HepG2 (cell line): ENCODE data around the gene ATP6V1C2. TPM values are rescaled to one million over a fixed set of nuclear protein-coding genes. Genes with fewer than 3 reads are reported as not detected.
A peak's percentile ranks its signal among the peaks of the same experiment; 100 is the strongest.

Experiments used
- ATAC-seq: fragments of 200-7000 bp; cut with Tn5 transposase; 3 replicates; pipeline ENCODE4 v1.9.1; 2020; ENCODE audit warnings: mild to moderate bottlenecking, moderate library complexity
- BruUV-seq: library from RNA; stranded (reverse); fragments of 400-500 nt; replicated peaks from 2 replicates; lab custom pipeline; 2021; lab: Mats Ljungman, UMichigan
- CTCF ChIA-PET: fragments of 300-600 bp; formaldehyde crosslinking; extraction: SDS; loops from one replicate; lab custom pipeline; 2021; ENCODE audit warnings: low total read pairs, inconsistent platforms, low intra/inter-chr PET ratio; lab: Yijun Ruan, JAX
- POLR2A ChIA-PET: fragments of 350-600 bp; sonication (Branson Sonifier 250); formaldehyde crosslinking; loops from one replicate; lab custom pipeline; 2020; ENCODE audit warnings: antibody characterized with exemption, inconsistent platforms; lab: Yijun Ruan, JAX
- DNase-seq: peaks from one replicate; pipeline ENCODE4 v3.0.0-alpha.2; 2015; ENCODE audit warnings: low spot score
- FAIRE-seq: peaks from 3 replicates; lab custom pipeline; 2011; peaks lifted over from hg19 to GRCh38; lab: Jason Lieb, UNC
- H2AFZ ChIP-seq: one replicate; pipeline ENCODE4 v1.6.1; 2011; ENCODE audit warnings: low read length, inconsistent platforms
- H3K27ac ChIP-seq: fragments of 300-600 bp; 3 replicates; pipeline ENCODE4 v1.8.0; 2011; ENCODE audit warnings: mixed run types, mild to moderate bottlenecking, mixed read lengths, low read length, inconsistent platforms; ENCODE audit not compliant: insufficient read depth; ENCODE audit errors: extremely low read length
- H3K27me3 ChIP-seq, 2 experiments: fragments of 200-600 bp in 1 of 2; 2 replicates in 1 of 2; 3 replicates in 1 of 2; pipeline versions ENCODE4 v1.6.0 to v1.8.0; 2011; ENCODE audit warnings: low read length in 2 of 2, mild to moderate bottlenecking in 2 of 2, moderate library complexity in 2 of 2, inconsistent platforms in 1 of 2; ENCODE audit not compliant: insufficient read depth in 2 of 2, control insufficient read depth in 1 of 2
- H3K36me3 ChIP-seq, 2 experiments: fragments of 200-600 bp in 1 of 2; replicated peaks in 1 of 2; 2 replicates in 1 of 2; 3 replicates in 1 of 2; pipeline versions ENCODE4 v1.5.1 to v1.8.0; 2011; ENCODE audit warnings: low read length in 2 of 2, inconsistent platforms in 1 of 2; ENCODE audit not compliant: insufficient read depth in 2 of 2, control insufficient read depth in 1 of 2
- H3K4me1 ChIP-seq: 2 replicates; pipeline ENCODE4 v1.5.1; 2012; ENCODE audit warnings: low read length, inconsistent platforms; ENCODE audit not compliant: insufficient read depth
- H3K4me2 ChIP-seq: 2 replicates; pipeline ENCODE4 v1.6.0; 2011; ENCODE audit warnings: low read depth, low read length, inconsistent platforms
- H3K4me3 ChIP-seq, 3 experiments: fragments of 200-600 bp in 1 of 3; sonication (generic), shearing (Covaris generic) in 1 of 3; replicated peaks in 1 of 3; 2 replicates each; pipeline ENCODE4 v1.5.1; 2011 to 2016; ENCODE audit warnings: low read length in 3 of 3, inconsistent platforms in 2 of 3, low read depth in 2 of 3, mild to moderate bottlenecking in 2 of 3, control low read depth in 1 of 3, mixed read lengths in 1 of 3; ENCODE audit not compliant: insufficient read depth in 1 of 3
- H3K79me2 ChIP-seq: one replicate; pipeline ENCODE4 v1.6.1; 2011; ENCODE audit warnings: low read length, inconsistent platforms; ENCODE audit not compliant: insufficient read depth
- H3K9ac ChIP-seq: 2 replicates; pipeline ENCODE4 v1.6.0; 2011; ENCODE audit warnings: mild to moderate bottlenecking, low read depth, low read length, inconsistent platforms; ENCODE audit not compliant: insufficient read depth
- H3K9me3 ChIP-seq: 2 replicates; pipeline ENCODE4 v1.5.1; 2012; ENCODE audit warnings: mild to moderate bottlenecking, low read length
- H4K20me1 ChIP-seq: 2 replicates; pipeline ENCODE4 v1.6.0; 2011; ENCODE audit warnings: inconsistent platforms, mild to moderate bottlenecking, low read length, moderate library complexity; ENCODE audit not compliant: insufficient read depth
- LRRFIP1 ChIP-seq: sonication (generic); formaldehyde crosslinking; conservative IDR thresholded peaks from 2 replicates; pipeline ENCODE4 v1.4.0; 2020; ENCODE audit warnings: missing genetic modification reagents
- MAFK ChIP-seq, 2 experiments: IDR thresholded peaks in 1 of 2; conservative IDR thresholded peaks in 1 of 2; 2 replicates each; pipeline ENCODE4 v1.6.1; 2011; ENCODE audit warnings: improper control_type of control experiment in 2 of 2, low read length in 2 of 2
- MYPOP ChIP-seq: sonication (generic); formaldehyde crosslinking; IDR thresholded peaks from 2 replicates; pipeline ENCODE4 v1.8.1; 2023; ENCODE audit warnings: mild to moderate bottlenecking, moderate library complexity, missing genetic modification reagents
- NR0B2 ChIP-seq: sonication (generic); formaldehyde crosslinking; IDR thresholded peaks from 2 replicates; pipeline ENCODE4 v1.4.0; 2020; ENCODE audit warnings: mild to moderate bottlenecking, missing genetic modification reagents
- NR2F2 ChIP-seq: IDR thresholded peaks from 2 replicates; pipeline ENCODE4 v1.6.1; 2012; ENCODE audit warnings: low read depth, inconsistent platforms, borderline replicate concordance
- PLSCR1 ChIP-seq: sonication (generic); formaldehyde crosslinking; IDR thresholded peaks from 2 replicates; pipeline ENCODE4 v1.5.0; 2020; ENCODE audit warnings: missing genetic modification reagents, mild to moderate bottlenecking, borderline replicate concordance
- ZSCAN21 ChIP-seq: sonication (generic); formaldehyde crosslinking; IDR thresholded peaks from 2 replicates; pipeline ENCODE4 v1.8.0; 2022; ENCODE audit warnings: mild to moderate bottlenecking, missing genetic modification reagents, moderate library complexity, borderline replicate concordance
- WGBS: methylation state at CpG from one replicate; pipeline ENCODE4 v1.1.6; 2017; ENCODE audit warnings: low lambda C conversion rate; 5-methylcytosine and 5-hydroxymethylcytosine counted together
- in situ Hi-C: cut with HindIII; loops from 2 replicates; pipeline ENCODE4 v1.10.0; 2017; ENCODE audit warnings: low pct_unique_long_range_greater_than_20kb; ENCODE audit not compliant: extremely low pct_ligation_motif_present
- intact Hi-C: fragments of 100-400 bp; cut with micrococcal nuclease; formaldehyde crosslinking; loops from one replicate; pipeline ENCODE4 v1.10.0; 2022; ENCODE audit not compliant: unreplicated experiment
- polyA plus RNA-seq, 8 experiments: library from polyadenylated mRNA; depleted of rRNA in 3 of 8; stranded (reverse) in 7 of 8; unstranded in 1 of 8; fragments of >200 nt; fragmentation: Illumina TruSeq in 4 of 8; extraction: Trizol in 4 of 8; gene quantifications; 2 replicates each; pipeline versions ENCODE4 v1.2.1 to v1.2.3, GENCODE V29; 2011 to 2016; ENCODE audit warnings: low read depth in 4 of 8, missing spikeins in 1 of 8, mixed read lengths in 1 of 8; ENCODE audit not compliant: insufficient read depth in 1 of 8
- total RNA-seq, 5 experiments: library from RNA; depleted of rRNA; stranded (reverse); fragments of >200 nt; fragmentation: Illumina TruSeq; extraction: Trizol; gene quantifications; 2 replicates each; pipeline ENCODE4 v1.2.3, GENCODE V29; 2016; ENCODE audit warnings: low read depth in 1 of 5

The ATP6V1C2 gene
- total and polyA plus RNA-seq, 2 of the 13 experiments (the other 11 are each of a cell fraction or from before 2014, with no cell fraction given): 0.04 to 0.29 TPM

- no peak overlapping the region for H3K27ac ChIP-seq
- ChIA-PET POLR2A (no interaction called here), CTCF (no interaction called here)
- FAIRE-seq (no peak), ATAC-seq (no peak), DNase-seq (no peak)
- TF ChIP-seq ZSCAN21 (CRISPR knock-in tag) (peak; percentile 62; the same call in 1 of the 2 replicates), NR0B2 (no peak)
- no peak overlapping the region for H2AFZ ChIP-seq
- H3K27me3 ChIP-seq: peaks cover 0 to 17% of the 10 kb centered on the region in 2 experiments; a peak in 4 of 5 replicates
- no peaks in the 10 kb centered on the region for H3K36me3 ChIP-seq
- no peak overlapping the region for H3K9ac ChIP-seq
- H3K4me3 ChIP-seq: no peak overlapping the region
- WGBS: 37% methylated on average over 6 of the region's 6 CpGs
- no peak overlapping the region for H3K4me2 ChIP-seq
- intact Hi-C loops (no loop called here), in situ Hi-C loops (no loop called here)
- H3K4me1 ChIP-seq: peaks cover 9% of the 10 kb centered on the region; the same call in 1 of the 2 replicates
- BruUV-seq: no TSS peak
- no peaks in the 10 kb centered on the region for H4K20me1 ChIP-seq
- H3K9me3 ChIP-seq: no peaks in the 10 kb centered on the region
- no peaks in the 10 kb centered on the region for H3K79me2 ChIP-seq
These were observed 29.2 kb downstream of the ATP6V1C2 start for GRCh38 chr2:10750610-10751009.

GRCh38 chr2:10752236-10752635 lies 30.8 kb downstream of the ATP6V1C2 start:
- Histone ChIP-seq H3K27me3 (peaks cover 0 to 14% of the 10 kb centered on the region in 2 experiments; a peak in 4 of 5 replicates), H3K4me2 (no peak overlapping the region), H2AFZ (no peak overlapping the region), H4K20me1 (no peaks in the 10 kb centered on the region), H3K4me3 (no peak overlapping the region), H3K27ac (no peak overlapping the region), H3K9me3 (no peaks in the 10 kb centered on the region), H3K36me3 (no peaks in the 10 kb centered on the region), H3K9ac (no peak overlapping the region), H3K79me2 (no peaks in the 10 kb centered on the region), H3K4me1 (peaks cover 12% of the 10 kb centered on the region)
- in situ Hi-C loops: no loop called here
- TF ChIP-seq PLSCR1 (CRISPR knock-in tag) (no peak), NR2F2 (no peak), MYPOP (no peak), MAFK (conservative IDR thresholded peaks at IDR 0.05 in 1 of 2, IDR thresholded peaks at IDR 0.05 in 1 of 2; ENCODE audit: low read length in 2 of 2) (no peak), LRRFIP1 (CRISPR knock-in tag) (no peak)
- no peak for DNase-seq
- no TSS peak for BruUV-seq
- POLR2A ChIA-PET: no interaction called here
- 15% methylated on average over 5 of the region's 5 CpGs for whole genome bisulfite sequencing
- peak; percentile 56 for ATAC-seq
- FAIRE-seq: no peak
- CTCF ChIA-PET: no interaction called here
- intact Hi-C loops: no loop called here
